Upper lobe of left lung (tissue), 6 donors: ENCODE measurements around the gene RPL3. TPM values are rescaled to one million over a fixed set of nuclear protein-coding genes. Genes with fewer than 3 reads are reported as not detected.

ENCODE experiments used
- ATAC-seq, 2 donors: fragments of 200-7000 bp; cut with Tn5 transposase; one replicate each; pipeline ENCODE4 v1.9.1; 2022; ENCODE audit warnings: mild to moderate bottlenecking in 2 of 2, moderate library complexity in 2 of 2; ENCODE audit not compliant: low FRiP score in 2 of 2
- DNase-seq, 2 donors: peaks; one replicate each; pipeline ENCODE4 v3.0.0-alpha.2; 2019 to 2020
- H3K27ac ChIP-seq, 4 donors: fragments of 200-600 bp; sonication (generic); one replicate each; pipeline ENCODE4 v1.5.1; 2016 to 2019
- H3K27me3 ChIP-seq, 4 donors: fragments of 200-600 bp; sonication (generic); one replicate each; pipeline ENCODE4 v1.5.1; 2017 to 2019
- H3K36me3 ChIP-seq, 4 donors: fragments of 200-600 bp; sonication (generic); one replicate each; pipeline ENCODE4 v1.5.1; 2016 to 2019
- H3K4me1 ChIP-seq, 4 donors: fragments of 200-600 bp; sonication (generic); one replicate each; pipeline ENCODE4 v1.5.1; 2018 to 2019
- H3K4me3 ChIP-seq, 4 donors: fragments of 200-600 bp; sonication (generic); one replicate each; pipeline ENCODE4 v1.5.1; 2017 to 2019; ENCODE audit warnings: mild to moderate bottlenecking in 2 of 4, moderate library complexity in 1 of 4
- H3K9me3 ChIP-seq, 4 donors: fragments of 200-600 bp; sonication (generic); one replicate each; pipeline ENCODE4 v1.5.1; 2018 to 2019
- CTCF ChIP-seq, 6 experiments: fragments of 450-650 bp in 4 of 6; fragments of 200-600 bp in 2 of 6; sonication (generic) in 2 of 6; IDR thresholded peaks; one replicate each; pipeline ENCODE4 v1.5.1; 2016 to 2019; ENCODE audit warnings: antibody characterized with exemption in 6 of 6
- EP300 ChIP-seq, 4 donors: sonication (generic); formaldehyde crosslinking; IDR thresholded peaks; one replicate each; pipeline ENCODE4 v1.5.1; 2017; ENCODE audit warnings: antibody characterized with exemption in 4 of 4, control low read depth in 2 of 4
- POLR2A ChIP-seq, 4 donors: fragments of 450-650 bp; IDR thresholded peaks; one replicate each; pipeline ENCODE4 v1.5.1; 2016 to 2017; ENCODE audit warnings: antibody characterized with exemption in 4 of 4, mild to moderate bottlenecking in 2 of 4
- POLR2AphosphoS5 ChIP-seq, 2 donors: sonication (generic); formaldehyde crosslinking; IDR thresholded peaks; one replicate each; pipeline ENCODE4 v1.5.1; 2017; ENCODE audit warnings: antibody characterized with exemption in 2 of 2
- WGBS, 2 donors: methylation state at CpG; one replicate each; pipeline ENCODE4 v1.1.5; 2017 to 2018; 5-methylcytosine and 5-hydroxymethylcytosine counted together
- total RNA-seq, 6 donors: library from RNA; depleted of rRNA in 4 of 6; stranded (reverse); fragments of >200 nt in 4 of 6; gene quantifications; one replicate each; pipeline versions ENCODE4 v1.1.0 to v1.2.1, GENCODE V29; 2016 to 2021
- donor health status: DM: no; HTN: no; CAD: no; lungs with moderate emphysema.
- donor health status: DM: no; HTN: yes; CAD: no; lungs with severe emphysema.

RPL3 gene
- total RNA-seq, 6 donors from 2014 or later: 1,194 to 1,833 (median 1,624) TPM

DNA sequence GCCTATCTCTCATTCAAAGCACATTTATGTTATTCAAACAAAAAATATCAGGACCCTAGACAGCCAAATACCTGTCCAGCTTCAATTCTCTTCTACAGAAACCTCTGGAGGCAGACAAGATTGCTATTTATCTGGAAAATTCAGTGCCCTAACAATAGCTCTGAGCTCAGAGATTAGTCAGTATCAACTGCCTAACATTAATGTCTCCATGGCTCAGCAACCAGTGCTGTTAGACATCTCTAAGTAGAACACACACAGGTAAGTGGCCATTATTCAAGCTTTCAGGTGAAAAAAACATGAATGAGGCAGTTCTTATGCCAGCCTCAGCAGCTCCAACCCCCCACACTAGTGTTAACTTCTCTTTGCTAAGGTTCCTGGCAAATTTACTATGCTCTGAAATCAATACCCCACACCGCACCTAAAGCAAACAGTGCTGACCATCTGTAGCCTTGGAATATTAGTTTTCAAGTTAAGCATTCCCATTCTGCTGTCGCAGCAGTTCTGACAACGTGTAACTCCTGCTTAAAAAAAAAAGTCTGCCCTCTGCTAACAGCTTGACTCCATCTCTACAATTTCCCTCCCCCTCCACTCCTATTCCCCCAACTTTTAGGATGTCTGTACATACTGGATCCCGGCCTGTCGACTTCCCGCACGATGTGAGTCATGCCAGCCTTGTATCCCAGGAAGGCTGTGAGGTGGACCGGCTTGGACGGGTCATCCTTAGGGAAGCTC is 1.5 kb downstream of the RPL3 start:
- no peaks in the 10 kb centered on the region for H3K27me3 ChIP-seq
- H3K9me3 ChIP-seq: no peaks in the 10 kb centered on the region
- TF ChIP-seq POLR2A (IDR thresholded peaks at IDR 0.05) (no peak), POLR2AphosphoS5 (IDR thresholded peaks at IDR 0.05) (peak; percentile 10 to 31)
- peaks cover 35 to 54% (median 43%) of the 10 kb centered on the region in 4 donors for H3K4me1 ChIP-seq
- peak overlapping the region in 3 of 4 donors; percentile 63 to 92 (median 77) for H3K4me3 ChIP-seq
- H3K36me3 ChIP-seq: peaks cover 42 to 53% (median 49%) of the 10 kb centered on the region in 4 donors
- H3K27ac ChIP-seq: peak overlapping the region in 3 of 4 donors; percentile 93 to 99 (median 99)
- 16 to 17% methylated on average over 9 of the region's 9 CpGs for WGBS, 2 donors
- DNase-seq: no peak
- ATAC-seq: no peak

DNA sequence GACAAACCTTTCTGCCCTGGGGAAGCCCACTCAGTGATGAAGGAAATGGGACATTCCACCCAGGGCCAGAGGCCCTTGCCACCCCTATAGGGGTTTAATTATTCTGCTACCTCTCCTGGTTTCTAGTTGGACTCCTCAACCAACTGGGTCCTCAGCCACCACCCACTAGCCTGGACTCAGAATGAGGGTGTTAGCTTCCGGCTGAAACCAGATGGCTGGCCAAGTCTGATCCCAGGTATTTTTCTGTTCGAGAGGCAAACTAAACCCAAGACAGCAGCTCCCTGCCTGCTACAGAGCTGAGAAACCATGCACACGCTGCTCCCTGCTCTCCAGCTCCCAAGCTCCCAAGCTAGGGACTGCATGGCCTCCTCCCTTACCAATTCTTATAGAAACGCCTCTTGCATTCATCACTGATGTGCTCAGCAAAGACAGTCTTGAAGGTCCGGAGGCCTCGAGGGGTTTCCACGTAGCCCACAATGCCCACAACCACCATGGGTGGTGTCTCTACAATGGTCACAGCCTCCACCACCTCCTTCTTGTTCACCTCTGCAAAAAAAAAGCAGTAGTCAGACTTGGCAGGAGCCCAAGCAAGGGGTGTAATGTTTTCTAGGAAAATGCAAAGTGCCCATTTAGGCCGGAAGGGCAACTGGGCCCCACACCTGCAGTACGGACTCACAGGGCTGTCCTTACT is 2.2 kb downstream of the RPL3 start:
- WGBS, 2 donors: 40 to 63% methylated on average over 5 to 9 of the region's 9 CpGs
- peaks cover 49 to 60% (median 56%) of the 10 kb centered on the region in 4 donors for H3K36me3 ChIP-seq

DNA sequence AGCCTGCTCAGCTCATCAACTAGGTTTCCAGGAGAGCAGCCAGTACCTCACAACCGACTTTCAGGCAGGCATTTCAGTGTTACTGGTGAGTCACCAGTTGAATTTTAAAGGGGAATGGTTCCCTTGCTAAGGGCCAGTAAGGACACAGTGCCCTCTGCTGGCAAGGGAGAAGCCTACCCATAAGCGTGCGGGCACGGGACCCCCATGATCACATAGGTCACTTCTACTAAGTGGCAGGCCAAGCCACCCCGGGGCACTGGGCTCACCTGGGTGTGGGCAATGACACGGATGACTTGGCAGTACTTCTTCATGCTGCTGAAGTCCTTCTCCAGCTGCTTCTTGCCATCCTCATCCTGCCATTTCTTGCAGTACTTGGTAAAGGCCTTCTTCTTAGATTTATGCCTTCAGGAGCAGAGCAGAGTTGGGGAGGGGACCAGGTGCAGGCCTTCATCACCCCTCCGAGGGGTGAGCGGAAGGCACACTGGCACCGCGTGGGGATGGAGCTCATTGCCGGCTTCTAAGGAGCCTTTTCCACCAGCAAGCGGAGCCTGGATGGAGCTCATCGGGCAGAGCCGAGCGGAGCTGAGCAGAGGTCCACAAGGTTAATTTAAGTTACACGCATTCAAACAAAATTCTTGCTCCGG is 2.9 kb downstream of the RPL3 start:
- peak; percentile 53 to 68 for ATAC-seq
- Histone ChIP-seq H3K27me3 (no peaks in the 10 kb centered on the region), H3K4me1 (peaks cover 35 to 54% (median 43%) of the 10 kb centered on the region in 4 donors), H3K27ac (peak overlapping the region; percentile 19 to 99 (median 70)), H3K4me3 (peak overlapping the region in 2 of 4 donors; percentile 13 to 92), H3K9me3 (no peaks in the 10 kb centered on the region), H3K36me3 (peaks cover 51 to 66% (median 63%) of the 10 kb centered on the region in 4 donors)
- 30 to 47% methylated on average over 9 to 17 of the region's 17 CpGs for WGBS, 2 donors
- TF ChIP-seq CTCF (IDR thresholded peaks at IDR 0.05) (peak; percentile 83 to 93 (median 90)), POLR2AphosphoS5 (IDR thresholded peaks at IDR 0.05) (peak; percentile 23 to 57), POLR2A (IDR thresholded peaks at IDR 0.05) (no peak)
- peak in 1 of 2 donors; percentile 81 for DNase-seq

More for the DNA sequence above, 2.2 kb downstream of the RPL3 start:
- H3K4me1 ChIP-seq: peaks cover 35 to 54% (median 43%) of the 10 kb centered on the region in 4 donors
- H3K27ac ChIP-seq: peak overlapping the region in 2 of 4 donors; percentile 93 to 99
- H3K27me3 ChIP-seq: no peaks in the 10 kb centered on the region
- TF ChIP-seq POLR2AphosphoS5 (IDR thresholded peaks at IDR 0.05) (no peak), POLR2A (IDR thresholded peaks at IDR 0.05) (no peak), EP300 (IDR thresholded peaks at IDR 0.05) (no peak)
- ATAC-seq (no peak), DNase-seq (no peak)
- H3K9me3 ChIP-seq: no peaks in the 10 kb centered on the region
- peak overlapping the region in 2 of 4 donors; percentile 13 to 92 for H3K4me3 ChIP-seq

DNA sequence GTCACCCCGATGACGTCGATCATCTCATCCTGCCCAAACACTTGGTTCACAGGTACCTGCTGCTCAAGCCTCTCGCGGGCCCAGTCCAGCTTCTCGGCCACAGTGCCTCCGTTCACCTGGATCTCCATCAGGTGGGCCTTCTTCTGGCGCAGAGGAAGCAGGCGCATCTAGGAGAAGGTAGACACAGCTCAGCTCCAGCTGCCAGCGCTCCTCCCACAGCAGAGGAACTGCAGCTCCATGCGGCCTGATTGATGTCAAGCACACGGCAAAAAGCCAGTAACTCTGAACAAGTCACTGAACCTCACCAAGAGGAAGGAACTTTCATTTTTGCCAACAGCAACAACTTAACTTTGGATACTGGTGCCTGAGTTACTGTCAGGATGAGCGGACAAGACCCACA is 4.0 kb downstream of the RPL3 start:
- 86 to 100% methylated on average over 1 to 13 of the region's 13 CpGs for WGBS, 2 donors
- H3K4me1 ChIP-seq: peaks cover 37 to 51% (median 43%) of the 10 kb centered on the region in 4 donors
- DNase-seq (no peak), ATAC-seq (no peak)
- TF ChIP-seq POLR2AphosphoS5 (IDR thresholded peaks at IDR 0.05) (no peak), CTCF (IDR thresholded peaks at IDR 0.05) (no peak), POLR2A (IDR thresholded peaks at IDR 0.05) (no peak)
- H3K36me3 ChIP-seq: peaks cover 51 to 68% (median 65%) of the 10 kb centered on the region in 4 donors
- no peaks in the 10 kb centered on the region for H3K27me3 ChIP-seq
- H3K9me3 ChIP-seq: no peaks in the 10 kb centered on the region
- H3K27ac ChIP-seq: peak overlapping the region in 2 of 4 donors; percentile 4 to 93
- peak overlapping the region in 1 of 4 donors; percentile 92 for H3K4me3 ChIP-seq

- DNase-seq (no peak), ATAC-seq (no peak)
- Histone ChIP-seq H3K27ac (peak overlapping the region in 2 of 4 donors; percentile 18 to 30), H3K4me3 (peak overlapping the region in 1 of 4 donors; percentile 6), H3K4me1 (peaks cover 37 to 58% (median 48%) of the 10 kb centered on the region in 4 donors), H3K9me3 (no peaks in the 10 kb centered on the region), H3K36me3 (peaks cover 51 to 68% (median 65%) of the 10 kb centered on the region in 4 donors), H3K27me3 (no peaks in the 10 kb centered on the region)
- TF ChIP-seq POLR2AphosphoS5 (IDR thresholded peaks at IDR 0.05): no peak
- TF ChIP-seq CTCF (IDR thresholded peaks at IDR 0.05): no peak
- TF ChIP-seq EP300 (IDR thresholded peaks at IDR 0.05): no peak
- no peak for TF ChIP-seq POLR2A (IDR thresholded peaks at IDR 0.05)
- WGBS, 2 donors: 84 to 90% methylated on average over 12 to 14 of the region's 14 CpGs
Measured at GRCh38 chr22:39314251-39314971, 5.0 kb downstream of the RPL3 start.
